Epithelial cell of proximal tubule (primary cell): ENCODE results near the gene PSMB5. TPM values are rescaled to one million over a fixed set of nuclear protein-coding genes. Genes with fewer than 3 reads are reported as not detected.

Experiments
- DNase-seq: peaks from one replicate; pipeline ENCODE4 v3.0.0-alpha.2; 2011; ENCODE audit warnings: low read depth
- H3K4me3 ChIP-seq: 2 replicates; pipeline ENCODE4 v1.5.1; 2011; ENCODE audit warnings: low read depth, mild to moderate bottlenecking, low read length
- total RNA-seq: library from RNA; depleted of rRNA; stranded (reverse); fragments of >200 nt; gene quantifications from 2 replicates; pipeline ENCODE4 v1.2.3, GENCODE V29; 2015
- TF ChIP-seq, protein P1 (sequence below): conservative IDR thresholded peaks from 2 replicates; pipeline ENCODE4 v1.5.1; 2012; ENCODE audit warnings: low read depth, mild to moderate bottlenecking, low read length

Gene PSMB5
- total RNA-seq, 1 donor from 2014 or later: 388 TPM

DNA sequence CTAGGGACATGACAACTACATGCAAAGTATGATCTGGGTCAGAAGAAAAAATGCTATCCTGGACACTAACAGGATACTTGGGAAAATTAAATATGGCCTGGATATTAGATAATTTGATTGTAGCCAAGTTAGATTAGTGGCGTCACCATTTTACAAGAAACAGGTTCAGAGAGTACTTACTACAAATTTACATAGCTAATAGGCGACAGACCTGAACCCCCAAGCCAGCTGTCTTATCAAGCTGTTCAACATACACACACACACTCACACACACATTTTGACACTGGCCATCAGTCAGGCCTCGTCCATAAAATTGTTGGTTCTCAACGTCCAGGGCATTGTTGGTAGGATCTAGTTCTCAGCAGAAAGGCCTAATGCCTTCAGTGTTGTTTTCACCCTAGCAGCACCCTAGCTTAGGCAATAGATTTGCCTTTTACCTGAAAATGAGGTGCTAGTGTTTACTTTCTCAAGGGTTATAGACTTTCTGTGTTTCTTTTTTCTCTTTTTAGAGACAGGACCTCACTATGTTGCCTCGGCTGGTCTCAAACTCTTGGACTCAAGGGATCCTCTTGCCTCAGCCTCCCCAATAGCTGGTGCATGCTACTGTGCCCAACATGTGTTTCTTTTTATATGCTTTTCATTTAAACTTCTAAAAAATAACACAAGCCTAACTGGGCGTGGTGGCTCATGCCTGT is 21.5 kb downstream of the PSMB5 start:
- no peak for DNase-seq
- no peak overlapping the region for H3K4me3 ChIP-seq
- TF ChIP-seq, protein P1, sequence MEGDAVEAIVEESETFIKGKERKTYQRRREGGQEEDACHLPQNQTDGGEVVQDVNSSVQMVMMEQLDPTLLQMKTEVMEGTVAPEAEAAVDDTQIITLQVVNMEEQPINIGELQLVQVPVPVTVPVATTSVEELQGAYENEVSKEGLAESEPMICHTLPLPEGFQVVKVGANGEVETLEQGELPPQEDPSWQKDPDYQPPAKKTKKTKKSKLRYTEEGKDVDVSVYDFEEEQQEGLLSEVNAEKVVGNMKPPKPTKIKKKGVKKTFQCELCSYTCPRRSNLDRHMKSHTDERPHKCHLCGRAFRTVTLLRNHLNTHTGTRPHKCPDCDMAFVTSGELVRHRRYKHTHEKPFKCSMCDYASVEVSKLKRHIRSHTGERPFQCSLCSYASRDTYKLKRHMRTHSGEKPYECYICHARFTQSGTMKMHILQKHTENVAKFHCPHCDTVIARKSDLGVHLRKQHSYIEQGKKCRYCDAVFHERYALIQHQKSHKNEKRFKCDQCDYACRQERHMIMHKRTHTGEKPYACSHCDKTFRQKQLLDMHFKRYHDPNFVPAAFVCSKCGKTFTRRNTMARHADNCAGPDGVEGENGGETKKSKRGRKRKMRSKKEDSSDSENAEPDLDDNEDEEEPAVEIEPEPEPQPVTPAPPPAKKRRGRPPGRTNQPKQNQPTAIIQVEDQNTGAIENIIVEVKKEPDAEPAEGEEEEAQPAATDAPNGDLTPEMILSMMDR: no peak

DNA sequence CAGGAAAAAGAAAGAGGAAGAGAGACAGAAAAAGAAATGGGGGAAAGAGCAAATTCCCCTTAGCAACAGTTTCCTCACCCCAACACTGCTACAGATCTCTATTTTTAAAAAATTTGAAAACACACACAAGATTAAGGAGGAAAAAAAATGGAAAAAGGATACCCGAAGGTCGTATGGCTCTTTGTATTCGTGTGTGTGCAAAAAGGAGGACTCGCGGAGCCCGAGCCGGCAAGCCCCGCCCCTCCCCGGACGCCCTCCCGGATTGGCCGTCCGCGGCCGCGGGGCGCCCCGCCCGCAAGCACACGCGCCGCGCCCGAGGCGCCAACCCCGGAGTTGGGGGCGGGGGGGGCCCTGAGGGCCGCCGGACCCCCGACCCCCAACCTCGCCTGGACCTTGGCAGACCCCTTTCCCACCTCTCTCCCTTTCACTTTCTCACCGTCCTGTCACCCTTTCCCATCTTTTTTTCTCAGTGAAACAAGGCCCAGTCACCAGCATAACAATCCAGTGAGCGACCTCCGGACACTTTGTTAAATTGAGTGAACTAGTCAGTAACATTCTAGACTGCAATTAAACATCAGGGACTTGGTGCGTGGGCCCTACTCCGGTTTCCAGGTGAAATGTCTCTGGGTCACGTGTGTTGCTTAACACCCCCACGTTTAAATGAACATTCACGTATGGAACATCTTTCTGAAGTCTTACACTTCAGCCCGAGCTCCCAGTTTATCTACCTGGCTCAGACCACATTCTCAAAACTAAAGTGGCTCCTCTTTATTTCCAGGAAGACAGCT is 24.6 kb downstream of the PSMB5 start, which contains the start of gene C14orf93:
Gene C14orf93, minus strand, starts transcription at position 205 of the 788 bp plus-strand sequence. CDS start 11,120 bp downstream, outside the sequence.
- TF ChIP-seq, protein P1: no peak
- no peak for DNase-seq
- H3K4me3 ChIP-seq: peak within 1 kb of the TSS; percentile 59

DNA sequence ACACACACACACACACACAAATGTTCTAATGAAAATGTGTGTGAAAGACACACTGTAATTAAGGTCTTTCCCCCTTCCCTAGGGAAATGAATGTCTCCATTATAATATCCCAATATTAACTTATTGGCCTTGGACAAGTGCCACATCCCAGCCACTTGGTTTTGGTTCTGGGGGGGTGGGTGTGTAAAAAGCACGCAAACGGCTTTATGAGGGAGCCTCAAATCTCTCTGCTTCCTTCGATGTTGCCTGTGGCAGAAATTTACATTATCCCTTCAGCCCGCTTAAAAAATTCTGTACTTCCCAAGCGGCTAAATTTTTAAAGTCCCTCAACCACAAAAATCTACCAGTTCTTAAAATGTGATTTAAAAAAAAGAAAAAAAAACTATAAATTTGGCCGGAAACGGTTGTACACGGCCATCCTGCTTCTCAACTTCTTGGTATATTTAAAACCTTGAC is 25.2 kb downstream of the PSMB5 start:
- TF ChIP-seq, protein P1: no peak
- peak overlapping the region; percentile 59 for H3K4me3 ChIP-seq
- DNase-seq: no peak

DNA sequence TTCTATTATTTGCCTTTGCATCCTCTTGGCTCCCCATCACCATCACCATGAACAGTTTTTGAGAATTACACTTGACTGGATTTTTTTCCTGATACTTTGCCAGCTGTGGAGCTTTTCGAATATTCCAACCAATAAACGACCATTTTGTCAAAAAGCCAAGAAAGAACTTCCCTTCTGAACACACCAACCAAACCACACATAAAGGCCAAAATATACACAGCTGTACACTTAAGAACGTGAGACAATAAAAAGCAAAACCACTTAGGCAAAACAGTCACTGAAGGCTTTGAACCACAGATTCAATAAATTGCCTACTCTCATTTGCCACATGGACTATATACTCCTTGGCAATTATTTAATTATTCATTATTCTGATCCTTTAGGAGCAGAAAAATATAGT is 25.9 kb downstream of the PSMB5 start:
- DNase-seq: no peak
- TF ChIP-seq, protein P1: no peak
- H3K4me3 ChIP-seq: no peak overlapping the region

DNA sequence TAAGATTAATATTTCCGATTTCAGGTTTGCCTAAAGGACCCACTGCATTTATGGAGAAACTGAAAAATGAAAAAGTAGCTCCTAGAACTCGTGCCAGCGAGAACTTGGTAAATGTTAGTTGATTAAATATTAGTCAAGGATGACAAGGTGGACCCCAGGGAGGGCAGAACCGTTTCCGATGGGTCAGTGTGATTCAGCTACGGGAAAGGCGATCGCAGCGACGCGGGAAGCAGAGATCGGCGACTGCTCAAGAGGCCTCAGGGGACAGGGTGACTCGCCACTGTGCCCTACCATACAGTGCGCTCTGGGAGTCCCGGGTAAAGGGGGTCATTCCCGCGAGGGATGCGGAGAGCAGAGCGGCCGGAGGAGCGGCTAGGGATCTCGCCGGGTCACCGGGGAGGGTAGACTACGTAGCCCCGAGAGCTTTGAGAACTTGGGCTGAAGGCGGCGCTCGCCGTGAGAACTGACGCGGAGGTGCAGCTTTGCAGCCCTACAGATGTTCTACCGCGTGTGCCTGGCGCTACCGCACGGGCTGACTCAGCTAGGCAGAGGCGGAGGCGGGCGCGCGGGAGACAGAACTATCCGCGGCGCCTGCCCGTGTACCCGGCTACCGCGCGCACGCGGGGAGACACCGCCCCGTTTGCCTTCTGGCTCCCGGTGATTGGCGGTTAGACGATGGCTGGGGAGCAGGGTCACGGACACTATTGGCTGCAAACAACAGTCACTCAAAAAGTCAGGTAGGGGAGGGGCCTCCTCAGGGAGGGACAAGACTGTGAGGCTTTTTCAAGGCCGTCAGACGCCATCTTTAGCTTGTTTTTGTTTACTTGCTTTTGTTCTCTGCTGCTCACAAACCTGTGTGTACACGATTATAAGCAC is 27.9 kb downstream of the PSMB5 start:
- DNase-seq: peak; percentile 75
- peak overlapping the region; percentile 84 for H3K4me3 ChIP-seq
- TF ChIP-seq, protein P1: peak; percentile 18

DNA sequence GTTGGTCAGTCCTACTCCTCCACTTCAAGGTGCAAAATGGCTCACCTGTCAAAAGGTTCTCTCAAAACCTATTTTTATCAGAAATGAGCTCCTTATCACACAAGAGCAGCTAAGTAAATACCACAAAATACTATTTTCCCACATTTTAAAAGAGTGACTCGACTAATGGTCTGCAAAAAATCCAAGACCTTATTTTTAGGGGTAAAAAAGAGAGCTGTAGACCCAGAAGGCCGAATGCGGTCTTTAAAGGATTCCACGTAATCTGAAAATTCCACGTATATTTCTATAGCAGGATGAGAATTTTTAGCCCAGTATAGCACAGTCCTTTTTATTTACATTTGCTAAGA is 28.5 kb downstream of the PSMB5 start:
- H3K4me3 ChIP-seq: peak overlapping the region; percentile 84
- TF ChIP-seq, protein P1: no peak
- DNase-seq: no peak
